Stimulated activated CD8-positive, alpha-beta memory T cell treated with anti-CD3 and anti-CD28 coated beads, Interleukin-7, amount 100 ng/mL, for 1 hour (primary cell): ENCODE measurements around the gene TNMD.
"Not testable (repeated sequence)": the region's sequence is repeated elsewhere in the genome, so short reads cannot be mapped to it uniquely, and the experiment has no call there.

Experiments
- DNase-seq, 2 donors: peaks; one replicate each; pipeline ENCODE4 v3.0.0-alpha.2; 2020; ENCODE audit warnings: low read depth in 2 of 2

Gene TNMD

DNA sequence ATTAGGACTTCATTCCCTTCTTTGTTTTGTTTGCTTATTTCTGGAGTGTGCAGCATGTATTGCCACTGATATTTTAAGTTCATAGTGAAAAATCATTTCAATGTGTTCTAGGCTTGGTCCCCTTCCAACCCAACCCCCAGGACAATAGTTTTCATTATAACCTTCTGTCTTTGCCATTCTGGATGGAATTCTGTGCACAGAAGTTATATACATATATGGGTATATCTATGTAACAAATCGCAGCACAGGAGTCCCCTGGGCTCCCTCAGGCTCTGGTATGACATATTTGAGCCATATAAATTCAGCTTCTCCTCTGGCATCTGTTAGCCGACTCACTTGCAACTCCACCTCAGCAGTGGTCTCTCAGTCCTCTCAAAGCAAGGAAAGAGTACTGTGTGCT is at the start of gene TNMD:
Gene TNMD, plus strand, starts transcription at position 326 of the 400 bp plus-strand sequence. CDS start 83 bp downstream, outside the sequence.
- DNase-seq: no peak

DNA sequence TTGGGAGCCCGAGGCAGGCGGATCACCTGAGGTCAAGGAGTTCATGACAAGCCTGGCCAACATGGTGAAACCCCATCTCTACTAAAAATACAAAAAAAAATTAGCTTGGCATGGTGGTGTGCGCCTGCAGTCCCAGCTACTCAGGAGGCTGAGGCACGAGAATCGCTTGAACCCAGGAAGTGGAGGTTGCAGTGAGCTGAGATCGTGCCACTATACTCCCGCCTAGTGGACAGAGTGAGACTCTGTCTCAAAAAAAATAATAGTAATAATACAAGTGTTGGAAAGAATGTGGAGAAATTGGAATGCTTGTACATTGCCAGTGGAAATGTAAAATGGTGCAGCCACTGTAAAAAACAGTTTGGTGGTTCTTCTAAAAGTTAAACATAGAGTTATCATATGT is 19.2 kb upstream of the TNMD start:
- DNase-seq: not testable (repeated sequence)

GRCh38 chrX:100586747-100587146 is 2.0 kb downstream of the TNMD start:
- no peak for DNase-seq

GRCh38 chrX:100587861-100588260 is 3.1 kb downstream of the TNMD start:
- DNase-seq: no peak

GRCh38 chrX:100591256-100592051 is 6.7 kb downstream of the TNMD start:
- no peak for DNase-seq

DNA sequence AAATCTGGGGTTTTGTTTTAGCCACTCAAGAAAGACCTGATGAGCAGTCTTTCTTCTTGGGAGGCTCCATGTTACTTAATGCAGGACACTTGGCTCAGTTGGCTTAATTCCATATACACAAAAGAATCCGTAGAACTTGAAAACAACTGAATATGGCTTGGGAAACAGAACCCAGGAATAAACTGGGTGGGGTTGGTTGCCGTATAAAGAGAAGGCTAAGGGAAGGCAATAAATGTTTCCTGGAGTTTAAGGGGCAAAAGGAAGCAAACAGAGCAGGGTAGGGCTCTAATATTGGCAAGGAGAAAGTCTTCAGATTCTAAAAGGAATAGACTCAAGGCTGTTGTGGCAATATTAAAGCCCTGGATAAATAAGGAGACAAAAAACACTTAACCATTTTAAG is 8.4 kb downstream of the TNMD start:
- DNase-seq: no peak

GRCh38 chrX:100593581-100593980 is 8.8 kb downstream of the TNMD start:
- DNase-seq: no peak

DNA sequence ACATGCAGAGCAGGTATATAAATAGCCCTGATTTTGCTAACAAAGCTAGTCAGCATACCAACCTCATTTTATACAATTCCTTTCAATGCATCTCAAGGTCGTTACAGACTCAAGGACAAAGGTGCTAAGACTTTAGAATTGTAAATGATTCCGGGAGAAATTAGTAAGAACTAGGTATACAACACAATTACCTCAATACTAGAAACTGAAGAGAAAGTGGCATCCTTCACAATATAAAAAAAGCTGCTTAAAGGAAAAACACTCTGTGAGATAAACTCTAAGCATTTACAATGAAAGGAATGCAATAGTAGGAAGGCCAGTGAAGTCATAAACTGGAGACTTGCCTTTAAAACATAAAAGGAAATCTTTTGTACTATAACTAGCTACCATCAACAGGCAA is 11.9 kb downstream of the TNMD start:
- no peak for DNase-seq

DNA sequence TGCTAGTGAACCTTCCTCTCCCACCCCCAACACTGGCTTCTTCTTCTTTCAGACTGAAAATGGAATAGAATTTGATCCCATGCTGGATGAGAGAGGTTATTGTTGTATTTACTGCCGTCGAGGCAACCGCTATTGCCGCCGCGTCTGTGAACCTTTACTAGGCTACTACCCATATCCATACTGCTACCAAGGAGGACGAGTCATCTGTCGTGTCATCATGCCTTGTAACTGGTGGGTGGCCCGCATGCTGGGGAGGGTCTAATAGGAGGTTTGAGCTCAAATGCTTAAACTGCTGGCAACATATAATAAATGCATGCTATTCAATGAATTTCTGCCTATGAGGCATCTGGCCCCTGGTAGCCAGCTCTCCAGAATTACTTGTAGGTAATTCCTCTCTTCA is 14.7 kb downstream of the TNMD start:
- no peak for DNase-seq

GRCh38 chrX:100600340-100600739 is 15.6 kb downstream of the TNMD start:
- no peak for DNase-seq

DNA sequence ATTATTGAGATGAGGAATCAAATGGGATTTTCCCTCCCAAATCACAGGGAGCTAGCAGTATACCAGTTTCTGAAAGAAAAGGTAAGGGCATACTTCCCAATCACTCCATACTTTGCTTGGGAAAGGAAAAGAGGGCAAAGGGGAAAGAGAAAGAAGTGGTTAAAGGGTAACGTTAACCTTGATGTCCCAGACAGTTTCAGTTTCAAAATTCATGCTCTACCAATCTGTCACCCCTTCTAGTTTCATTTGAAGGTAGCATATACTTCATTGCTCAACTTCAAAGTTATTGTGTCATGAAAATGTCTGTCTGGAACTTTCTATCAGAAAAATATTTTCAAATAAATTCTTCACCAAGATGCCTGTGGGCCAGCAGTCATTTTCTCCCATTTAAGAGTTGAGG is 16.0 kb downstream of the TNMD start:
- DNase-seq: no peak

GRCh38 chrX:100606753-100607152 is 22.0 kb downstream of the TNMD start:
- DNase-seq: no peak

GRCh38 chrX:100609591-100609990 is 24.9 kb downstream of the TNMD start:
- no peak for DNase-seq

DNA sequence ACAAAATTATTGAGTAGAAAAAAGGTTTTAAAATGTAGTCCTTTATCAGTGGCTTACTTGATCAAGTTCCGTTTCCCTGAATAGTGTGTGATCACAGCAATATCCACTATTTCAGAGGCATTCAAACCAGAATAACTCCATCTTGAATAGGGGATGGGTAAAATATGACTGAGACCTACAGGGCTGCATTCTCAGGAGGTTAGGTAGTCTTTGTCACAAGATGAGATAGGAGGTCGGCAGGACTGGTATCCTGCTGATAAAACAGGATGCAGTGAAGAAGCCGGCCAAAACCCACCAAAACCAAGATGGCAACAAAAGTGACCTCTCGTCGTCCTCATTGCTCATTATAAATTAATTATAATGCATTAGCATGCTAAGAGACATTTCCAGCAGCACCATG is 27.2 kb downstream of the TNMD start:
- no peak for DNase-seq

GRCh38 chrX:100615005-100615404 is 30.3 kb downstream of the TNMD start:
- DNase-seq: no peak

GRCh38 chrX:100623001-100623400 is 38.3 kb downstream of the TNMD start:
- no peak for DNase-seq

GRCh38 chrX:100625985-100626491 is 41.3 kb downstream of the TNMD start:
- DNase-seq: no peak

DNA sequence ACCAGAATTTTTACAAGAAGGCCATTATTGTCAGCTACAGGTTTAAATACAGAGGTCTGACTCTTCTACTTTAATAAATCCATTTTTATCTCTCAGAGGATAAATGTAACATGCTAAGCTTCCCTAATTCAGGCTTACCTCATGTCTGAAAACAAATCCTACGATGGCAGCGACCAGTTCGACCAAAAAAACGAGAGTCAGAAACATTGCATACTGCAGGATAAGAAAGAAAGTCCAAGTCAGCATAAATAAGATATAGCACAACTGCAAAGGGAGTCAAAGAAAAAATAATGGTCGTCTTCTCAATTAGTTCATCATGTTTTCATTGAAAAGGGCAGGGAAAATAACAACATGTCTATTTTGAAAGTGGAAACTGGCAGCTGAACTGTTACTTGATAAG is 50.3 kb downstream of the TNMD start:
- no peak for DNase-seq

- no peak for DNase-seq
These were observed 51.2 kb downstream of the TNMD start for GRCh38 chrX:100635989-100636320.

- DNase-seq: peak; percentile 22 to 40
These were observed 51.7 kb downstream of the TNMD start, which contains the start of gene TSPAN6 for GRCh38 chrX:100636321-100636991. Gene TSPAN6, minus strand, starts transcription at chrX:100636806. Its CDS starts 112 bp downstream, at chrX:100636694.

GRCh38 chrX:100642290-100642689 is 57.6 kb downstream of the TNMD start:
- no peak for DNase-seq

GRCh38 chrX:100643212-100643611 is 58.5 kb downstream of the TNMD start:
- no peak for DNase-seq
